ENCODE data around the gene PGM3.

PGM3 gene

DNA sequence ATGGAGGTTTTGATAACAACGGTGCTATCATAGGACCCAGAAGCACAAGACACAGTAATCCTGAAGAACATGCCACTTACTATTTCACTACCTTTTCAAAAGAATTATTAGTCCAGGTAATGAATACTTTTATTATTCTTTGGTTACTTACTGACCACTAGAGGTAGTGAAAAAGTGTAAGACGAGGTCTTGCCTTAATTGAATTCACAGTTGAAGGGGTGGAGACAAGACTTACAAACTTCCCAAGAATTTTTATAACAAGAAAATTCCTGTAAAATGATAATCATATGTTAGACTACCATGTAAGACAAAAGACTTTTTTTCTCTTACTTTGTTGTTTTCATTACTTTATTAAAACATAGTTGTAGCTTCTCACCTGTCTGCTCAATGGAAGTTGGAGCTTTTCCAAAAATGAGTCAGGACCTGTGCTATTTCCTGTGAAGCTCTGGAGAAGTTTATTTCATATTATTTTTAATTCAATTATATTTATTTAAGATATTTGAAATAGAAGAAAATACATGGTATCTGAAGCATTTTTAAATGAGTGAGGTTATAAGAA lies 73.2 kb downstream of the PGM3 start:
- no peak for DNase-seq

DNA sequence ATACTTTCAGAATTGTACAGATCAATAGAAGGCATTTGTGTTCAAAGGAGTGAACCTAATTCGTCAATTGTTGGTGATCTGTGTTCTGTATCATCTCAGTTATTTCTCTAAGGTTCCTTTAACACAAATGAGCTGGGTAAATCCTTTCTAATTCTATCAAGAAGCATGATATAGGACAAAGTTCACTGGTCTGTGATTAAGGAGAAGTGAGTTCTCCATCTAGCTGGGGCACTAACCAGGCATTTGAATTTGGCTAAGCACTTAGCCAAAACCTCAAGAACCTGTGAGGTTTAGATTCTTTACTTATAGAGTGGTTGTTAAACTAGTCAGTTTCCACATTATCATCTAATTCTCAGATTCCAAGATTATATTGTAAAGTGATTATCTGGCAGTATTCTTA lies 75.3 kb downstream of the PGM3 start:
- no peak for DNase-seq
